PC-3 (cell line): ENCODE measurements around the gene SMARCD1. TPM values are rescaled to one million over a fixed set of nuclear protein-coding genes. Genes with fewer than 3 reads are reported as not detected.

Experiments
- ATAC-seq: fragments of 200-7000 bp; cut with Tn5 transposase; 2 replicates; pipeline ENCODE4 v1.9.1; 2020; ENCODE audit warnings: mild to moderate bottlenecking, moderate library complexity
- BruUV-seq: library from RNA; stranded (reverse); fragments of 400-500 nt; replicated peaks from 2 replicates; lab custom pipeline; 2021; lab: Mats Ljungman, UMichigan
- CTCF ChIA-PET: fragments of 300-600 bp; sonication (Branson Sonifier 250); formaldehyde crosslinking; loops from one replicate; lab custom pipeline; 2022; ENCODE audit warnings: antibody characterized with exemption; lab: Charles Lee
- POLR2A ChIA-PET: fragments of 300-600 bp; sonication (Branson Sonifier 250); formaldehyde crosslinking; loops from one replicate; lab custom pipeline; 2022; ENCODE audit warnings: antibody characterized with exemption; ENCODE audit not compliant: unreplicated experiment; lab: Charles Lee
- DNase-seq: peaks from one replicate; pipeline ENCODE4 v3.0.0-alpha.2; 2015
- H2AFZ ChIP-seq: fragments of 300-600 bp; sonication (generic); 2 replicates; pipeline ENCODE4 v1.6.0; 2016; ENCODE audit warnings: antibody characterized with exemption, low read length
- H3F3A ChIP-seq: fragments of 300-600 bp; sonication (generic); one replicate; pipeline ENCODE4 v1.6.0; 2017; ENCODE audit warnings: antibody characterized with exemption, low read length, control low read depth, mild to moderate bottlenecking; ENCODE audit not compliant: unreplicated experiment
- H3K27ac ChIP-seq: fragments of 300-600 bp; sonication (generic); 2 replicates; pipeline ENCODE4 v1.5.1; 2016; ENCODE audit warnings: mild to moderate bottlenecking, low read length
- H3K27me3 ChIP-seq: fragments of 300-600 bp; sonication (generic); 2 replicates; pipeline ENCODE4 v1.6.1; 2016; ENCODE audit warnings: low read length, mixed read lengths
- H3K36me3 ChIP-seq: fragments of 300-600 bp; sonication (generic); 2 replicates; pipeline ENCODE4 v1.6.1; 2016; ENCODE audit warnings: low read depth, mixed run types, low read length, mixed read lengths
- H3K4me1 ChIP-seq: fragments of 300-600 bp; sonication (generic); 2 replicates; pipeline ENCODE4 v1.5.1; 2016; ENCODE audit warnings: low read length; ENCODE audit not compliant: insufficient read depth
- H3K4me2 ChIP-seq: fragments of 300-600 bp; sonication (generic); 2 replicates; pipeline ENCODE4 v1.6.0; 2016; ENCODE audit warnings: low read length
- H3K4me3 ChIP-seq: fragments of 300-600 bp; sonication (generic); 2 replicates; pipeline ENCODE4 v1.5.1; 2016; ENCODE audit warnings: mild to moderate bottlenecking, low read length, mixed read lengths
- H3K79me2 ChIP-seq: fragments of 300-600 bp; sonication (generic); 2 replicates; pipeline ENCODE4 v1.6.1; 2017; ENCODE audit warnings: low read length, mixed read lengths
- H3K9ac ChIP-seq: fragments of 300-600 bp; sonication (generic); 2 replicates; pipeline ENCODE4 v1.6.0; 2016; ENCODE audit warnings: mild to moderate bottlenecking, low read length
- H3K9me2 ChIP-seq: fragments of 300-600 bp; sonication (generic); replicated peaks from 2 replicates; pipeline ENCODE4 v1.6.1; 2016; ENCODE audit warnings: mixed run types, low read length, mixed read lengths
- H3K9me3 ChIP-seq: fragments of 300-600 bp; sonication (generic); 2 replicates; pipeline ENCODE4 v1.6.1; 2016; ENCODE audit warnings: low read length, mixed read lengths
- H4K20me1 ChIP-seq: fragments of 300-600 bp; sonication (generic); 2 replicates; pipeline ENCODE4 v1.6.1; 2016; ENCODE audit warnings: low read length, mixed read lengths
- EZH2 ChIP-seq: fragments of 300-600 bp; sonication (generic); IDR thresholded peaks from one replicate; pipeline ENCODE4 v1.6.1; 2017; ENCODE audit warnings: antibody characterized with exemption, mild to moderate bottlenecking, low read length; ENCODE audit not compliant: unreplicated experiment
- EZH2phosphoT487 ChIP-seq: fragments of 300-600 bp; sonication (generic); IDR thresholded peaks from 2 replicates; pipeline ENCODE4 v1.6.1; 2018; ENCODE audit warnings: mild to moderate bottlenecking, antibody characterized with exemption, low read length, borderline replicate concordance
- intact Hi-C: fragments of 100-400 bp; cut with micrococcal nuclease; formaldehyde crosslinking; loops from 2 replicates; pipeline ENCODE4 v1.9.0; 2023
- total RNA-seq: library from RNA; depleted of rRNA; stranded (reverse); fragments of >200 nt; gene quantifications from 2 replicates; pipeline ENCODE4 v1.2.3, GENCODE V29; 2014
- TF ChIP-seq, protein P1 (sequence below): fragments of 300-600 bp; sonication (generic); conservative IDR thresholded peaks from 2 replicates; pipeline ENCODE4 v1.5.1; 2017; ENCODE audit warnings: antibody characterized with exemption, low read depth, mild to moderate bottlenecking, low read length

SMARCD1 gene
- total RNA-seq, 1 experiment from 2014 or later, result 105 TPM

DNA sequence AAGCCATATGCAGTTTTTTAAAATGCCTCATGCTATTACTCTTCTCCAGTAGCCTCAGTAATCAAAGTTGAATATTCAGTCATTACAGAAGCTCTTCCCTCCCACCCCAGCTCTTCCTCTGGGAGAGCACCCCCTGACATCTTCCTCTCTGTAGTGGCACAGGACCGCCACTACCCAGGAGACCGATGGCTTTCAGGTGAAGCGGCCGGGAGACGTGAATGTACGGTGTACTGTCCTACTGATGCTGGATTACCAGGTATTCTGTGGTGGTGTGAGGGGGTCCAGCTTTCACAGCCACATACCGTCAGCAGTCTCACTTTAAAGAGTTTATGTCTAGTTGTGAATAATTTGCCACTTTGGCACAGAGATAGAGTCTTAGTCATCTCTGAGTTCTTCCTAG is 4.6 kb downstream of the SMARCD1 start:
- peaks cover 54% of the 10 kb centered on the region for H3K36me3 ChIP-seq
- TF ChIP-seq, protein P1, sequence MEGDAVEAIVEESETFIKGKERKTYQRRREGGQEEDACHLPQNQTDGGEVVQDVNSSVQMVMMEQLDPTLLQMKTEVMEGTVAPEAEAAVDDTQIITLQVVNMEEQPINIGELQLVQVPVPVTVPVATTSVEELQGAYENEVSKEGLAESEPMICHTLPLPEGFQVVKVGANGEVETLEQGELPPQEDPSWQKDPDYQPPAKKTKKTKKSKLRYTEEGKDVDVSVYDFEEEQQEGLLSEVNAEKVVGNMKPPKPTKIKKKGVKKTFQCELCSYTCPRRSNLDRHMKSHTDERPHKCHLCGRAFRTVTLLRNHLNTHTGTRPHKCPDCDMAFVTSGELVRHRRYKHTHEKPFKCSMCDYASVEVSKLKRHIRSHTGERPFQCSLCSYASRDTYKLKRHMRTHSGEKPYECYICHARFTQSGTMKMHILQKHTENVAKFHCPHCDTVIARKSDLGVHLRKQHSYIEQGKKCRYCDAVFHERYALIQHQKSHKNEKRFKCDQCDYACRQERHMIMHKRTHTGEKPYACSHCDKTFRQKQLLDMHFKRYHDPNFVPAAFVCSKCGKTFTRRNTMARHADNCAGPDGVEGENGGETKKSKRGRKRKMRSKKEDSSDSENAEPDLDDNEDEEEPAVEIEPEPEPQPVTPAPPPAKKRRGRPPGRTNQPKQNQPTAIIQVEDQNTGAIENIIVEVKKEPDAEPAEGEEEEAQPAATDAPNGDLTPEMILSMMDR, result no peak
- TF ChIP-seq EZH2 (no peak), EZH2phosphoT487 (no peak)
- ChIA-PET CTCF (interaction anchor here (1.1 kb wide), 1 partner anchor 12 kb away, joined by 3 read pairs; no protein-coding TSS in a partner anchor), POLR2A (no interaction called here)
- no peaks in the 10 kb centered on the region for H3K9me2 ChIP-seq
- H3K9me3 ChIP-seq, result no peaks in the 10 kb centered on the region
- intact Hi-C loops, result loop anchor here (10.0 kb wide), 1 partner anchor 225 kb away; no protein-coding TSS in a partner anchor
- peaks cover 40% of the 10 kb centered on the region for H3K4me1 ChIP-seq
- no peak overlapping the region for H2AFZ ChIP-seq
- H3K9ac ChIP-seq, result no peak overlapping the region
- DNase-seq, result no peak
- H4K20me1 ChIP-seq, result peaks cover 4% of the 10 kb centered on the region; the same call in 1 of the 2 replicates
- H3K27me3 ChIP-seq, result no peaks in the 10 kb centered on the region
- peaks cover 13% of the 10 kb centered on the region for H3F3A ChIP-seq
- H3K4me3 ChIP-seq, result no peak overlapping the region
- peaks cover 21% of the 10 kb centered on the region for H3K79me2 ChIP-seq
- no TSS peak for BruUV-seq
- no peak for ATAC-seq
- H3K27ac ChIP-seq, result no peak overlapping the region
- no peak overlapping the region for H3K4me2 ChIP-seq

DNA sequence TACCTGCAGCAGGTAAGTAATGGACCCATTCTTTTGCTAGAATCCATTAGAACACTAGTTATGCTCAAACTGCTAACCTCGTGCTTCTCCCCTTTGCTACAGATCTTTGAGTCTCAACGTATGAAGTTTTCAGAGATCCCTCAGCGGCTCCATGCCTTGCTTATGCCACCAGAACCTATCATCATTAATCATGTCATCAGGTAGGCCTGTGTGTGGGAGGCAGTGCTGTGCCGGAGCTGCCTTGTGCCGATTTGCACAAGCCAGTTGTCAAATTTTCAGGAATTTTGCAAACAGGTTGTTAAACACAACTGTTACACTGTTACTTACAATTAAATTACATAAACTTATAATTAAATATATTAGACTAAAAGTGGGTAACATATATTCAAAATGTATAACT is 5.2 kb downstream of the SMARCD1 start:
- no peaks in the 10 kb centered on the region for H3K9me3 ChIP-seq
- CTCF ChIA-PET, result interaction anchor here (1.1 kb wide), 1 partner anchor 11 kb away, joined by 3 read pairs; no protein-coding TSS in a partner anchor

DNA sequence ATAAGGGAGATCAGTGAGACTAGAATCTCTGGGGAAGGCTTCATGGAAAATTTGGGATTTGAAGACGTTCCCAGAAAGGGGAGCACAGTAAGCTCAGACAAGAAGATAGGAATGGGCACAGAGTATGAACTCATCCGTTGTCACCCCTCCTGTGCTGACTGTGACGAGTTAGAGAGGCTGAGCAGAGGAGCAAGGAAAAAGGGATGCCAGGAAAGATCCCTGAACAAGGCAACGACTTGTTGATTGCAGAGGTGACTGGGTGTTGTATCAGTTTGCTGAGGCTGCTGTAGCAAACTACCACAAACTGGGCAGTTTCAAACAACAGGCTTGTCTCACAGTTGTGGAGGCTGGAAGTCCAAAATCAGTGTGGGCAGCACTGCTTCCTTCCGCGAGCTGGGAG is 12.8 kb downstream of the SMARCD1 start:
- Histone ChIP-seq H3K36me3 (peaks cover 53% of the 10 kb centered on the region), H3K27me3 (no peaks in the 10 kb centered on the region), H3K9ac (no peak overlapping the region), H3K79me2 (no peaks in the 10 kb centered on the region), H3K9me3 (no peaks in the 10 kb centered on the region), H3K4me2 (no peak overlapping the region), H3K4me1 (peaks cover 15% of the 10 kb centered on the region), H3K9me2 (no peaks in the 10 kb centered on the region), H4K20me1 (no peaks in the 10 kb centered on the region), H3K27ac (no peak overlapping the region), H2AFZ (no peak overlapping the region), H3F3A (no peaks in the 10 kb centered on the region), H3K4me3 (no peak overlapping the region)
- ATAC-seq (no peak), DNase-seq (no peak)
- intact Hi-C loops, result no loop called here
- no TSS peak for BruUV-seq
- TF ChIP-seq EZH2, result no peak
- TF ChIP-seq, protein P1, result no peak
- TF ChIP-seq EZH2phosphoT487, result no peak
- CTCF ChIA-PET, result no interaction called here
- POLR2A ChIA-PET, result no interaction called here

More for the DNA sequence above, 5.2 kb downstream of the SMARCD1 start:
- no TSS peak for BruUV-seq
- TF ChIP-seq, protein P1, result no peak
- no peak for TF ChIP-seq EZH2
- TF ChIP-seq EZH2phosphoT487, result no peak
- intact Hi-C loops, result no loop called here
- DNase-seq, result no peak
- Histone ChIP-seq H3F3A (peaks cover 13% of the 10 kb centered on the region), H3K9ac (no peak overlapping the region), H3K79me2 (peaks cover 18% of the 10 kb centered on the region), H3K27ac (no peak overlapping the region), H3K4me1 (peaks cover 40% of the 10 kb centered on the region), H3K4me3 (no peak overlapping the region), H3K4me2 (no peak overlapping the region), H3K27me3 (no peaks in the 10 kb centered on the region), H4K20me1 (peaks cover 4% of the 10 kb centered on the region; the same call in 1 of the 2 replicates), H3K9me2 (no peaks in the 10 kb centered on the region), H2AFZ (no peak overlapping the region), H3K36me3 (peaks cover 58% of the 10 kb centered on the region)
- POLR2A ChIA-PET, result no interaction called here
- no peak for ATAC-seq
